Measurements from ENCODE around the gene FAM20C.

FAM20C gene

DNA sequence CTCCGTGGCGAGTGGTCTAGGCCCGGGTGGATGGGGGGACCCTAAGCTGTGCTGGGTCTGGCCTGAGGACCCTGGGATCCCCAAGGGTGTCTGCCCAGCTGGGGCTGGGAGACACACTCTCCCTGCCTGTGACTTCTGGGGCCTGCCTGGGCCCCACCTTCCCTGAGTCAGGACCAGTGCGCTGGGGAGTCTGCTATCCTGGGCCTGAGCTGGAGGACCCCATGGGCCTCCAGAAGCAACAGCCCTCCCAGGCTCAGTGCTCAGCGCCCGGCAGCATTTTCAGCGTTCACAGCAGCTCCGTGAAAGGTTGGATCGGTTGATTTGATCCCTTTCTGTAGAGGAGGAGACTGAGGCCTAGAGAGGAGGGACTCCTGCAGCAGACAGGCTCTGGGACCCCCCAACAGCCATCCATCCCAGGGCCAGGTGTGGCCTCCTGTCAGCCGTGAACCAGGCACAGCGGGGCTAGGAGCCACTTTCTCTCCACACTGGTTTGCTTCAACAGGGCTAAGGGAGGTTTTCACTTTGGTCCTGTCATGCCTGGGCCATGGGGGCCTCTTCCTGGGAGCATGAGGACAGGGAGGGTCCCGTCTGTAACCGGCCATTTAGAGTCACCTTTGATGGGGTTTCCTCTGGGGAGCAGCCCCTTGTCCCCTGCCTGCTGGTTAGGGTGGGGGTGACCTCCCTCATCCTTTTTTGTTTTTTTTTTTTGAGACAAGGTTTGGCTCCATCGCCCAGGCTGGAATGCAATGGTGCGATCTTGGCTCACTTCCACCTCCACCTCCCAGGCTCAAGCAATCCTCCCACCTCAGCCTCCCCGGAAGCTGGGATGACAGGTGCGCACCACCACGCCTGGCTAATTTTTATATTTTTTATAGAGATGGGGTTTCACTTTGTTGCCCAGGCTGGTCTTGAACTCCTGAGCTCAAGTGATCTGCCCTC, 110.0 kb downstream of the FAM20C start:
- DNase-seq (ENCODE audit: low read depth, low spot score), result no peak

DNA sequence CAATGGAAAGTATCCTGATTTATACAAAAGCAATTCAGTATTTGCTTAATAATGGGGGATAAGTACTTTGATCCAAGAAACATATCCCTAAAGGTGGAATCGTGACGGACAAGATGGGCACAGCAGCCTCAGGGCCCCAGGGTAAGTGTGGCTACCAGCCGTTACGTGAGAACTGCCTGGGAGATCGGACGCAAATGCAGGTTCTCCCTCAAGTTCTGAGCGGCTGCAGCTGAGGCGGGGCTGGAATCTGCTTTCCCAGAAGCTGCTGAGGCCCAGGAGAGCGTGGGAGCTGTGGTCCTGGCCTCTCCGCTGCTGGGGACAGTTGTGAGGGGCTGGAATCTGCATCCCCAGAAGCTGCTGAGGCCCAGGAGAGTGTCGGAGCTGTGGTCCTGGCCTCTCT, 111.1 kb downstream of the FAM20C start:
- DNase-seq (ENCODE audit: low read depth, low spot score), result no peak

DNA sequence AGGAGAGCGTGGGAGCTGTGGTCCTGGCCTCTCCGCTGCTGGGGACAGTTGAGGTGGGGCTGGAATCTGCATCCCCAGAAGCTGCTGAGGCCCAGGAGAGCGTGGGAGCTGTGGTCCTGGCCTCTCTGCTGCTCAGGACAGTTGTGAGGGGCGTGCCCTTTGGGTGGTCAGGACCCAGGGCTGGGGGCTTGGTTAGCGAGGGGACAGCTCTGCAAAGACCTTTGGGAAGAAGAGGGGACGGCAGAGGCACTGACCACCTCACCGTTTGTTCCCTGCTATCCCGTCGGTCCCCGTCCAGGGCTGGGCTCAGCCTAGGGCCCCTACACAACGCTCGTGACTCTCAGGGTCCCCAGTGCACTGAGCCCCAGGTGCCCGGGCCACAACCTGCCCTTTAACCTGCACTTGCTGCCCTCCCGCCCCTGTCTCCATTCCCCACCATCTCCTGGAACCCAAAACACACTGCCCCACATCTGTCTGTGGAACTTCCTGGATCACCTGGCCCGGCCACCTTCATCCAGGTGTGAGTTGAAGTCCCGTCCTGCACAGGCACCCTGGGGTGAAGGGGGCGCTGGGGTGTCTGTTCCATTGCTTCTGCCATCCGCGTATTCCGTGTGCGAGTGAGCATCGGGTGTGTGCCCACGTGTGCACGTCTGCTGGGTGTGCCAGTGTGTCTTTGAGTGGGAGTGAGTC, 111.7 kb downstream of the FAM20C start:
- no peak for DNase-seq (ENCODE audit: low read depth, low spot score)

DNA sequence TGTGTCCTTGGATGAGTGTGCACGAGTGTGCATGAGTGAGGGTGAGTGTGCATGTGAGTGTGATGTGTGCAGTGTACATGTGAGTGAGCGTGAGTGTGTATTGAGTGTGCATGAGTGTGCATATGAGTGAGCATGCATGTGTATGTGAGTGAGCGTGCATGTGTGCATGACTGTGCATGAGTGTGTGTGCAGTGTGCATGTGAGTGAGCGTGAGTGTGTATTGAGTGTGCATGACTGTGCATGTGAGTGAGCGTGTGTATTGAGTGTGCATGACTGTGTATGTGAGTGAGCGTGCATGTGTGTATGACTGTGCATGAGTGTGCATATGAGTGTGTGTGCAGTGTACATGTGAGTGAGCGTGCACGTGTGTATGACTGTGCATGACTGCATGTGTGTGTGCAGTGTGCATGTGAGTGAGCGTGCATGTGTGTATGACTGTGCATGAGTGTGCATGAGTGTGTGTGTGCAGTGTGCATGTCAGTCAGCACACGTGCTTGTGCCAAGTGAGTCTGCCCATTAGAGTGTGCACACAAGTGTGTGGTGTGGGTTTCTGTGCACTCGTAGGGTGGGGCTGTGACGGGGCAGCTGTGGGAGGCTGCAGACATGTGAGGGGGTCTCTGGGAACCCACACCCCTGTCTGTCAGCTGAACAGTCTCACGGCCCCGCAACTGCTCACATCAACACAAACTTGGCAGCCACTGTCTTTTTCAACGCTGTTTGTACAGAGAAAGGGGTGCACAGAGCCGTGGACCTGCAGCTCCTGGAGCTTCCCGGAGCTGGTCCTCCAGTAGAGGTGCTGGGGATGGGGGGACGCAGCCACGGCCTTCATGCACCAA, 112.4 kb downstream of the FAM20C start:
- no peak for DNase-seq (ENCODE audit: low read depth, low spot score)

DNA sequence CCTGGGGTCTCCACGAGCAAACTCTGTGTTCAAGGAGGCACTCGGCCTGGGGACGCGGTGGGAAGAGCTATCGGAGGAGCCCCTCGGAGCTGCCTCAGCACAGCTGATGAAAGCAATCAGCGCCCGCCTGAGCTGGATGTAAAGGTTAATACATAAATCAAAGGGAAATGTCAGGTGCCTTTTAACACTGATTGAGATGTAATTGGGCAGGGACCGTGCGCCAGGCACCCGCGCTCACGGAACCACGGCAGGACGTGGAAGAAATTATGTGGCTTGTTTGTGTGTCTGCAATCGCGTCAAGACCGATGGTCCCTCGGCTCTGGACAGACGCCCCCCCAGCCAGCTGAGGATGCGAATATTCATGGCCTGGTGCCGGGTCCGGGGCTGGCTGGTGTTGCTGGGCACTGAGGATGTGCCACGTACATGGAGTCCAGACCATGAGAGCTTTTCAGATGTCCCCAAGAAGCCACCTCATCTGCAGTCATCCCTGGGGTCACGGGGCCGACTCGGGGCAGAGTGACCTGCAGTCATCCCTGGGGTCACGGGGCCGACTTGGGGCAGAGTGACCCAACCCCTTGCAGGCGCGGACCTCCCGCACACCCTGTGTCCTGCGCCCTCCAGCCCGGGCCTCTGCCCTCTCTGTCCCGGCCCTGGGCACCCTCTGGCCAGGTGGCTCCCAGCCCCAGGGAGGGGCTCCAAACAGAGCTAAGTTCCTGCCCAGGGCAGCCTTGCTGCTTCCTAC, 113.2 kb downstream of the FAM20C start:
- no peak for DNase-seq (ENCODE audit: low read depth, low spot score)

DNA sequence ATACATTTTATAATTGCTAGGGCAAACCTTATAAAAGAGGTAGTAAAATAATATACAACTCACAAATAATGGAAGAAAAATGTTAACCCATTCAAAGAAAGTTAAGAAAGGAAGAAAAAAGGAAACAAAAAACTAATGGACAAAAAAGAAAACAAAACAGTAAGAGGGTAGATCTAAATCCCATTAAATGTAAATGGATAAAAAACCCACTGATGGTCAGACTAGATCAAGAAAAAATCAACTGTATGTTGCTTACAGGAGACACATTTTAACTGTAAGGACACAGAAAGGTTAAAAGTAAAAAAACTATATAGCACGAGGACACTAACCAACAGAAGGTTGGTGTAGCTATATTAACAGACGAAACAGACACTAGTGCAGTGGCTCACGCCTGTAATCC, 115.6 kb downstream of the FAM20C start:
- no peak for DNase-seq (ENCODE audit: low read depth, low spot score)

DNA sequence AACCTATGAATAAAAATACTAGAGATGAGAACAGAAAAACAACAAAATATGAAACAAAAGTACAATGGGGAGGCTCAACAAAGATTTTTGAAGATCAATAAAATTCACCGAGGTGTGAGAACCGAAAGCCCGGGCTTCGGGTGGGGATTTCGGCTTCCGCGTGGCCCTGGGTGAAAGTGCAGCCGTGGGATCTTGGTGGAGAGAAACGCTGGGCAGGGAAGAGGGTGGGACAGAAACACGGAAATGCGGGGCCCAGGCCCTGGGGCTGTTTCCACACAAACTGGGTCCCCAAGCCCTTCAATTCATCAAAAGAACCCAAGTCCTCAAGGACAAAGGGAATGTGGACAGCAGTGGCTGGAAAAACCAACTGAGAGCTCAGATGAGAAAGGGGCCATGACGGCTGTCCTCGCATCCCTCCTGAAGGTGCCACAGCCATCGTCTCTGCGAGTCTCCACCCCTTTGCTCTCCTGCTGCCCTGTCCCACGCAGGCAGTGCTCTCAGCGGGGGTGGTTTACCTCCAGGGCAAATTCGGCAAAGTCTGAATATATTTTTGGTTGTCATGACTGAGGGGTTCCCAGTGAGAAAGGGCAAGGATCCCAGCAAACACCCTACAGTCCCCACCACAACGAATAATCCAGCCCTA, 117.3 kb downstream of the FAM20C start:
- DNase-seq (ENCODE audit: low read depth, low spot score), result no peak
